ENCODE data around the gene MCF2L.
"Not testable (repeated sequence)": the region's sequence is repeated elsewhere in the genome, so short reads cannot be mapped to it uniquely, and the experiment has no call there.

The MCF2L gene

DNA sequence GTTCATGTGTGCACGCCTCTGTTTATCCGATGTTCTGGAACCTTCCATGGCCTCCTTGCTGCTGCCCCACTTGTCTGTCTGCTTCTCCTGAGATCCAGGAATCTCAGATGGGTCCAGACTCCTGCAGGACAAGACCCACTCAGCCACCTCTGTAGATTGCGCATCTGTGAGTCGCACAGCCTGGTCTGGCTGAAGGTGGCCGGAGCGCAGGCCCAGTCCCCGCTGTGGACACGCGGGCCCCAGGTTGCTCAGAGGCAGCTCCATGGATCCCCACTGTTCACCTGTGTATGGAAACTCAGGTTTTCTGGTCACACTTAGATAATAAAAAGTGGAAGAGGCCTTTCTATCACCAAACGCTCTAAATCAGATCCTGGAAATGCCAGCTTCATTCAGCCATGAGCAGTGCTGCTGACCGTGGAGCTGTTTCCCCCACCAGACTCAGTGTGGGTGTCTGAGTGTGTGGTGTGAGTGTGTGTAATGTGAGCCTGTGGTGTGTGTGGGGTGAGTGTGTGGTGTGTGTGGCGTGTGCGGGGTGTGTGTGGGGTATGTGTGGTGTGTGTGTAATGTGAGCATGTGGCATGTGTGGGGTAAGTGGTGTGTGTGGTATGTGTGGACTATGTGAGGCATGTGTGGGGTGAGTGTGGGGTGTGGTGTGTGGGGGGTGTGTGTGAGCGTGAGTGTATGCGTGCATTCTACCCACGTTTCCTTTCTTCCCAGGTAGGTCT lies 59.5 kb downstream of the MCF2L start:
- Mint-ChIP-seq H3K4me3 (no peak overlapping the region), H3K36me3 (no peaks in the 10 kb centered on the region), H3K9me3 (ENCODE audit: low read depth) (no peaks in the 10 kb centered on the region), H3K27me3 (no peaks in the 10 kb centered on the region), H3K27ac (no peak overlapping the region), H3K4me1 (ENCODE audit: low read depth) (peaks cover 1% of the 10 kb centered on the region)

DNA sequence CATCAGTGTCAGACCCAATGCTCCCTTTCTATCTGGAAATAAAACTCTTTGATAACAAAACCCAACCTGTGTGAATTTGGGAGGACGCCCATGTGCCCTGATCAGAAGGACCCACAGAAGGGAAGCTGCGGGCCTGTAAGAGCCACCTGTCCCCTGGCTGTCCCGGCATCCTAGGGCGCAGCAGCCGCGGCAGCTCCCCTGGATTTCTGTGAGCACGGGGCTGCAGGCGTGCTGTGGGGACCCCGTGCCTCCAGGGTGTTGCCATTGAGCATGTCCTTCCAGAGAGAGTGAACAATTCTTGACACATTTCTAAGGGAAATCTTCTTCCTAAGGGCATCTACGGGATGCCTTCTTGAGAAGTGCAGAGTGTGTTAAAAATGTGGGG lies 60.0 kb downstream of the MCF2L start:
- Mint-ChIP-seq H3K9me3 (ENCODE audit: low read depth) (no peaks in the 10 kb centered on the region), H3K27me3 (no peaks in the 10 kb centered on the region), H3K4me1 (ENCODE audit: low read depth) (peaks cover 1% of the 10 kb centered on the region), H3K27ac (no peak overlapping the region), H3K4me3 (no peak overlapping the region), H3K36me3 (no peaks in the 10 kb centered on the region)

GRCh38 chr13:113029487-113030258 lies 60.7 kb downstream of the MCF2L start:
- peaks cover 1% of the 10 kb centered on the region for H3K4me1 Mint-ChIP-seq (ENCODE audit: low read depth)
- H3K4me3 Mint-ChIP-seq: no peak overlapping the region
- H3K36me3 Mint-ChIP-seq: no peaks in the 10 kb centered on the region
- H3K9me3 Mint-ChIP-seq (ENCODE audit: low read depth): no peaks in the 10 kb centered on the region
- no peak overlapping the region for H3K27ac Mint-ChIP-seq
- H3K27me3 Mint-ChIP-seq: no peaks in the 10 kb centered on the region

GRCh38 chr13:113030259-113030640 lies 61.2 kb downstream of the MCF2L start:
- H3K27ac Mint-ChIP-seq; H3K27me3 Mint-ChIP-seq; H3K9me3 Mint-ChIP-seq (ENCODE audit: low read depth); H3K36me3 Mint-ChIP-seq; H3K4me3 Mint-ChIP-seq; H3K4me1 Mint-ChIP-seq (ENCODE audit: low read depth): not testable (repeated sequence)

DNA sequence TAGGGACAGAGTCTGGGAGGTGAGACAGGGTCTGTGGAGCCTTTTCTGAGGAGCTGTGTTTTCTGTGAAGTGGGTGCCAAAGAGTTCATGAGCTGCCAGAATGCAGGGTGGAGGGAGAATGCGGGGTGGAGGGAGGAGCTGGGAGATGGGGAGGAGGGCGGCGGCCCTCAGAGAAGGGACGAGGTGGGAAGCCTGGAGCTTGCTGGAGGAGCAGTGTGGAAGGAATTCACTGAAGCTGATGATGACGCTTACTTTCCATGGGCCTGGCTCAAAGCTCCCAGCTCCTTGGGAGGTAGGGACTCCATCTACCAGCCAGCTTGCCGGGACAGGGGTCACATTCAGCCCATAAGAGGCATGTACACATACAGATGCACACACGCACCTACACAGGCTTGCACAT lies 62.5 kb downstream of the MCF2L start:
- Mint-ChIP-seq H3K4me1 (ENCODE audit: low read depth) (peaks cover 1% of the 10 kb centered on the region), H3K27ac (no peak overlapping the region), H3K36me3 (no peaks in the 10 kb centered on the region), H3K4me3 (no peak overlapping the region), H3K27me3 (no peaks in the 10 kb centered on the region), H3K9me3 (ENCODE audit: low read depth) (no peaks in the 10 kb centered on the region)

DNA sequence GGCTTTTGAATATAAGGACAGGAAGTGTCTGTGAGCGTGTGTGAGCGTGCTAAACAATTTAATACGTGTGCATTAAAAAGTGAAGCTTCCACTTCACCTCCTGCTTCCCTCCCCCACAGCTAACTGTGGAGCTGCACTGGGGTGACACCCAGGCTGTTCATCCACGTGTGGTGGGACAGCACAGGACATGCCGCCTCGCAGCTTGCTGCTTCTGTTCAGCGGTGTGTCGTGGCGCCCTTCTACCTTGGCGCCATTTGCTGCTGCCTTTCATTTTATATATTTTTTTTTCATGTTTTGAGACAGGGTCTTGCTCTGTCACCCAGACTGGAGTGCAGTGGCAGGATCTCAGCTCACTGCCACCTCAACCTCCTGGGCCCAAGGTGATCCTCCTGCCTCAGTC lies 63.3 kb downstream of the MCF2L start:
- Mint-ChIP-seq H3K4me3 (no peak overlapping the region), H3K27me3 (no peaks in the 10 kb centered on the region), H3K4me1 (ENCODE audit: low read depth) (peaks cover 1% of the 10 kb centered on the region), H3K27ac (no peak overlapping the region), H3K36me3 (no peaks in the 10 kb centered on the region), H3K9me3 (ENCODE audit: low read depth) (no peaks in the 10 kb centered on the region)

DNA sequence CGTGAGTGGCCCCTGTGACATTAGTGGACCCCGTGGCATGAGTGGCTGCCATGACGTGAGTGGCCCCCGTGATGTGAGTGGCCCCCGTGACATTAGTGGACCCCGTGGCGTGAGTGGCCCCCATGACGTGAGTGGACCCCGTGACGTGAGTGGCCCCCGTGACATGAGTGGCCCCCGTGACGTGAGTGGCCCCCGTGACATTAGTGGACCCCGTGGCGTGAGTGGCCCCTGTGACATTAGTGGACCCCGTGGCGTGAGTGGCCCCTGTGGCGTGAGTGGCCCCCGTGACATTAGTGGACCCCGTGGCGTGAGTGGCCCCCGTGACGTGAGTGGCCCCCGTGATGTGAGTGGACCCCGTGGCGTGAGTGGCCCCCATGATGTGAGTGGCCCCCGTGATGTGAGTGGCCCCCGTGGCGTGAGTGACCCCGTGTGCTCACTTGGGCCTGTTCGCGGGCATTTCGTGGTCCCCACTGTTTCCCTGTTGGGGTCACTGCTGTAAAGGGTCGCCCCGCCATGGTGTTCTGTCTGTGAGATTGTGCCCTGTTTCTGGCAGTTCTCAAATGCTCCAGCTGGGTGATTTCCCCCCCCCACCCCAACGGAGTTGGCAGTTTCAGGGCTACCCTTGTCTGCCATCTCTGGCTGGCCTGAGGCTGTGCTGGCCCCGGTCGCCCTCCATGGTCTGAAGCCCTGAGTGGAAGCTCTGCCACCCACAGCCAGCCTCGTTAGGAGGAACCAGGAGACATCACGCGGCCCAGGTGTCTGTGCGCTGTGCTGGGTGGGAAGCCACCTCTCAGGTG lies 64.2 kb downstream of the MCF2L start:
- Mint-ChIP-seq H3K36me3 (peaks cover 2% of the 10 kb centered on the region), H3K4me1 (ENCODE audit: low read depth) (peaks cover 1% of the 10 kb centered on the region), H3K27me3 (no peaks in the 10 kb centered on the region), H3K4me3 (no peak overlapping the region), H3K27ac (no peak overlapping the region), H3K9me3 (ENCODE audit: low read depth) (no peaks in the 10 kb centered on the region)

GRCh38 chr13:113034451-113035212 lies 65.6 kb downstream of the MCF2L start:
- no peaks in the 10 kb centered on the region for H3K9me3 Mint-ChIP-seq (ENCODE audit: low read depth)
- no peak overlapping the region for H3K27ac Mint-ChIP-seq

GRCh38 chr13:113035213-113035800 lies 66.3 kb downstream of the MCF2L start:
- peaks cover 2% of the 10 kb centered on the region for H3K36me3 Mint-ChIP-seq
- no peak overlapping the region for H3K27ac Mint-ChIP-seq

More at GRCh38 chr13:113034451-113035212, 65.6 kb downstream of the MCF2L start:
- Mint-ChIP-seq H3K36me3 (peaks cover 2% of the 10 kb centered on the region), H3K4me3 (no peak overlapping the region), H3K4me1 (ENCODE audit: low read depth) (no peaks in the 10 kb centered on the region), H3K27me3 (no peaks in the 10 kb centered on the region)

GRCh38 chr13:113036401-113036800 lies 67.4 kb downstream of the MCF2L start:
- H3K9me3 Mint-ChIP-seq (ENCODE audit: low read depth): no peaks in the 10 kb centered on the region
- no peak overlapping the region for H3K4me3 Mint-ChIP-seq
- H3K27ac Mint-ChIP-seq: no peak overlapping the region
- H3K4me1 Mint-ChIP-seq (ENCODE audit: low read depth): no peaks in the 10 kb centered on the region
- peaks cover 2% of the 10 kb centered on the region for H3K36me3 Mint-ChIP-seq
- H3K27me3 Mint-ChIP-seq: no peaks in the 10 kb centered on the region

More at GRCh38 chr13:113035213-113035800, 66.3 kb downstream of the MCF2L start:
- Mint-ChIP-seq H3K27me3 (no peaks in the 10 kb centered on the region), H3K9me3 (ENCODE audit: low read depth) (no peaks in the 10 kb centered on the region), H3K4me1 (ENCODE audit: low read depth) (no peaks in the 10 kb centered on the region), H3K4me3 (no peak overlapping the region)

GRCh38 chr13:113040031-113040430 lies 71.0 kb downstream of the MCF2L start:
- H3K27ac Mint-ChIP-seq: no peak overlapping the region
- no peaks in the 10 kb centered on the region for H3K27me3 Mint-ChIP-seq
- H3K36me3 Mint-ChIP-seq: peaks cover 2% of the 10 kb centered on the region
- no peaks in the 10 kb centered on the region for H3K9me3 Mint-ChIP-seq (ENCODE audit: low read depth)
- no peaks in the 10 kb centered on the region for H3K4me1 Mint-ChIP-seq (ENCODE audit: low read depth)
- H3K4me3 Mint-ChIP-seq: no peak overlapping the region

- no peak overlapping the region for H3K4me3 Mint-ChIP-seq
- no peaks in the 10 kb centered on the region for H3K4me1 Mint-ChIP-seq (ENCODE audit: low read depth)
- H3K9me3 Mint-ChIP-seq (ENCODE audit: low read depth): no peaks in the 10 kb centered on the region
- H3K36me3 Mint-ChIP-seq: peaks cover 5% of the 10 kb centered on the region
- H3K27ac Mint-ChIP-seq: no peak overlapping the region
- H3K27me3 Mint-ChIP-seq: no peaks in the 10 kb centered on the region
These were observed 71.7 kb downstream of the MCF2L start for GRCh38 chr13:113040597-113041292.

DNA sequence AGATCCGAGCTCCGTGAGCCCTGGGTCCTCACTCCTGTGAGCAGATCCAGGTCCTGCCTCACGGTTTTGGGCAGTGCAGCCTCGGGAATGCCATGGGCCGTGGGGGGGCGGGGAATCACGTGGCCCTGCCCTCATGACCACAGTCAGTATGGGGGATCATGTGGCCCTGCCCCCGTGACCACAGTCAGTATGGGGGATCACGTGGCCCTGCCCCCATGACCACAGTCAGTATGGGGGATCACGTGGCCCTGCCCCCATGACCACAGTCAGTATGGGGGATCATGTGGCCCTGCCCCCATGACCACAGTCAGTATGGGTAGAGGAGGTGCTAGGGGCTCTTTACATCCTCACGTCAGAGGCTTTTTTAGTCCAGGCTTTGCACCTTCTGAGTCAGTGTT lies 72.3 kb downstream of the MCF2L start:
- Mint-ChIP-seq H3K27ac (no peak overlapping the region), H3K4me1 (ENCODE audit: low read depth) (no peaks in the 10 kb centered on the region), H3K9me3 (ENCODE audit: low read depth) (no peaks in the 10 kb centered on the region), H3K36me3 (peaks cover 7% of the 10 kb centered on the region), H3K27me3 (no peaks in the 10 kb centered on the region), H3K4me3 (no peak overlapping the region)

GRCh38 chr13:113041896-113042295 lies 72.9 kb downstream of the MCF2L start:
- Mint-ChIP-seq H3K4me1 (ENCODE audit: low read depth) (no peaks in the 10 kb centered on the region), H3K27ac (no peak overlapping the region), H3K36me3 (peaks cover 7% of the 10 kb centered on the region)

More at GRCh38 chr13:113041896-113042295, 72.9 kb downstream of the MCF2L start:
- Mint-ChIP-seq H3K27me3 (no peaks in the 10 kb centered on the region), H3K9me3 (ENCODE audit: low read depth) (no peaks in the 10 kb centered on the region), H3K4me3 (no peak overlapping the region)
